GM12891 (cell line): Measurements from ENCODE around the gene USH2A.

Experiments
- POLR2A ChIP-seq: IDR thresholded peaks from 2 replicates; pipeline ENCODE4 v1.6.1; 2011; ENCODE audit warnings: low read depth, low read length, control low read depth
- POLR2AphosphoS5 ChIP-seq: IDR thresholded peaks from 2 replicates; pipeline ENCODE4 v1.6.1; 2011; ENCODE audit warnings: low read depth, low read length, control low read depth
- SPI1 ChIP-seq: IDR thresholded peaks from 2 replicates; pipeline ENCODE4 v1.6.1; 2011; ENCODE audit warnings: low read depth, low read length, control low read depth
- TAF1 ChIP-seq: IDR thresholded peaks from 2 replicates; pipeline ENCODE4 v1.6.1; 2011; ENCODE audit warnings: low read depth, low read length, control low read depth

DNA sequence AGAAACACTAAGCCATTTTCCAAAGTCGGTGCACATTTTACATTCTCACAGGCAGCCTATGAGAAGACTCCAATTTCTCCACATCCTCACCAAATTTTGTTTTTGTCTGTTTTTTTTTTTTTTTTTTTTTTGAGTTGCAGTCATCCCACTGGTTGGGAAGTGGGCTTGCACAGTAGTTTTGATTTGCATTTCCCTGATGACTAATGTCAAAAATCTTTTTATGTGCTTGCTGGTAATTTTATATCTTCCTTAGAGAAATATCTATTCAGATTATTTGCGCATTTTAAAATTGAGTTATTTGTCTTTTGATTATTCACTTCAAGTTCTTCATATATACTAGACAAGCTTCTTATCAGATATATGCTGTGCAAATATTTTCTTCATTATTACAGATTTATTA, 141.5 kb downstream of the USH2A start:
- TF ChIP-seq POLR2A (no peak), TAF1 (no peak), POLR2AphosphoS5 (no peak), SPI1 (no peak)
